H1 (cell line): ENCODE measurements around the gene ORMDL3. TPM values are rescaled to one million over a fixed set of nuclear protein-coding genes. Genes with fewer than 3 reads are reported as not detected.

ENCODE experiments used
- BRCA1 ChIP-seq: IDR thresholded peaks from 2 replicates; pipeline ENCODE4 v1.6.1; 2012; ENCODE audit warnings: low read depth, low read length, improper control_type of control experiment
- CHD1 ChIP-seq: IDR thresholded peaks from 2 replicates; pipeline ENCODE4 v1.6.1; 2012; ENCODE audit warnings: low read depth, low read length, improper control_type of control experiment
- CHD2 ChIP-seq: IDR thresholded peaks from 2 replicates; pipeline ENCODE4 v1.6.1; 2012; ENCODE audit warnings: low read length, improper control_type of control experiment
- CHD7 ChIP-seq: fragments of 300-600 bp; sonication (generic); IDR thresholded peaks from 2 replicates; pipeline ENCODE4 v1.7.1; 2012; ENCODE audit warnings: low read length, moderate library complexity, mild to moderate bottlenecking, inconsistent platforms; ENCODE audit not compliant: insufficient replicate concordance
- E2F6 ChIP-seq: IDR thresholded peaks from 2 replicates; pipeline ENCODE4 v1.6.1; 2012; ENCODE audit warnings: inconsistent platforms
- EGR1 ChIP-seq: IDR thresholded peaks from 2 replicates; pipeline ENCODE4 v1.6.1; 2011; ENCODE audit warnings: low read depth, low read length, borderline replicate concordance
- NRF1 ChIP-seq: IDR thresholded peaks from 2 replicates; pipeline ENCODE4 v1.6.1; 2011; ENCODE audit warnings: mild to moderate bottlenecking, low read depth, low read length, improper control_type of control experiment
- PHF8 ChIP-seq: fragments of 200-600 bp; sonication (generic); conservative IDR thresholded peaks from 2 replicates; pipeline ENCODE4 v1.7.1; 2012; ENCODE audit warnings: low read depth, mild to moderate bottlenecking, inconsistent platforms, low read length, moderate library complexity
- SP1 ChIP-seq: IDR thresholded peaks from 2 replicates; pipeline ENCODE4 v1.6.1; 2011; ENCODE audit warnings: low read depth, low read length
- TAF1 ChIP-seq: IDR thresholded peaks from 2 replicates; pipeline ENCODE4 v1.6.1; 2011; ENCODE audit warnings: mild to moderate bottlenecking, low read depth, low read length
- USF2 ChIP-seq: IDR thresholded peaks from 2 replicates; pipeline ENCODE4 v1.6.1; 2011; ENCODE audit warnings: low read length, improper control_type of control experiment
- polyA plus RNA-seq, 7 experiments: library from polyadenylated mRNA; depleted of rRNA in 3 of 7; stranded (reverse) in 5 of 7; unstranded in 2 of 7; fragments of >200 nt in 5 of 7; fragments of 200-250 nt in 2 of 7; gene quantifications; 1 replicate in 5 of 7; 2 replicates in 1 of 7; 4 replicates in 1 of 7; pipeline versions ENCODE4 v1.2.1 to v1.2.3, GENCODE V29; 2011 to 2013; ENCODE audit warnings: missing spikeins in 2 of 7, mixed read lengths in 2 of 7
- total RNA-seq: library from RNA; stranded (reverse); fragmentation: NEBNext Ultra II Directional; extraction: Animal tissue kit (Norgen Biotek cat#: 25700); gene quantifications from 2 replicates; pipeline ENCODE4 v1.2.1, GENCODE V29; 2021

The ORMDL3 gene
- total and polyA plus RNA-seq, 2 of the 8 experiments (the other 6 are each of a cell fraction or from before 2014, with no cell fraction given), result 50.4 to 108 TPM

GRCh38 chr17:39923230-39923629 is 4.2 kb downstream of the ORMDL3 start (continued):
- TF ChIP-seq CHD7, result no peak
- TF ChIP-seq E2F6, result no peak
- no peak for TF ChIP-seq SP1
- TF ChIP-seq BRCA1, result no peak
- no peak for TF ChIP-seq USF2
- no peak for TF ChIP-seq TAF1
- TF ChIP-seq EGR1, result no peak
- TF ChIP-seq CHD2, result no peak
- TF ChIP-seq PHF8, result no peak
- TF ChIP-seq CHD1, result no peak
- no peak for TF ChIP-seq NRF1
